B cell (primary cell): ENCODE measurements around the gene TSPAN18. TPM values are rescaled to one million over a fixed set of nuclear protein-coding genes. Genes with fewer than 3 reads are reported as not detected.

ENCODE experiments used
- ATAC-seq: fragments of 200-7000 bp; cut with Tn5 transposase; one replicate; pipeline ENCODE4 v1.10.0; 2021; ENCODE audit warnings: low read depth, mild to moderate bottlenecking, moderate number of reproducible peaks, moderate library complexity
- CTCF ChIA-PET: fragments of 350-600 bp; sonication (Branson Sonifier 250); formaldehyde crosslinking; loops from one replicate; lab custom pipeline; 2021; ENCODE audit warnings: antibody characterized with exemption, inconsistent platforms; lab: Charles Lee
- POLR2A ChIA-PET: fragments of 350-600 bp; sonication (Branson Sonifier 250); formaldehyde crosslinking; loops from one replicate; lab custom pipeline; 2021; ENCODE audit warnings: antibody characterized with exemption; lab: Charles Lee
- DNase-seq: peaks from one replicate; pipeline ENCODE4 v3.0.0; 2013
- H2AFZ ChIP-seq: 2 replicates; pipeline ENCODE4 v1.6.1; 2012; ENCODE audit warnings: mild to moderate bottlenecking, low read depth, low read length; ENCODE audit not compliant: insufficient read depth, poor library complexity, severe bottlenecking
- H3K27ac ChIP-seq, 2 donors: 1 replicate in 1 of 2; 2 replicates in 1 of 2; pipeline ENCODE4 v1.5.1; 2012 to 2013; ENCODE audit warnings: low read length in 2 of 2, mild to moderate bottlenecking in 2 of 2, moderate library complexity in 1 of 2
- H3K27me3 ChIP-seq, 4 experiments: fragments of 200-600 bp in 1 of 4; sonication (generic) in 1 of 4; replicated peaks in 1 of 4; 1 replicate in 2 of 4; 2 replicates in 2 of 4; pipeline versions ENCODE4 v1.6.1 to v1.7.0; 2013 to 2016; ENCODE audit warnings: low read length in 3 of 4, mild to moderate bottlenecking in 2 of 4, mixed read lengths in 1 of 4, moderate library complexity in 1 of 4; ENCODE audit not compliant: insufficient read depth in 4 of 4, control insufficient read depth in 3 of 4; ENCODE audit errors: control extremely low read depth in 1 of 4
- H3K36me3 ChIP-seq, 2 experiments: replicated peaks in 1 of 2; 1 replicate in 1 of 2; 2 replicates in 1 of 2; pipeline versions ENCODE4 v1.6.1 to v1.7.1; 2013; ENCODE audit warnings: low read length in 1 of 2; ENCODE audit not compliant: insufficient read depth in 2 of 2, control insufficient read depth in 1 of 2; ENCODE audit errors: control extremely low read depth in 1 of 2, extremely low read depth in 1 of 2
- H3K4me1 ChIP-seq, 2 donors: fragments of 200-600 bp in 1 of 2; sonication (generic) in 1 of 2; 1 replicate in 1 of 2; 2 replicates in 1 of 2; pipeline versions ENCODE4 v1.5.1 to v1.6.1; 2013 to 2017; ENCODE audit warnings: low read length in 2 of 2; ENCODE audit not compliant: control insufficient read depth in 2 of 2, insufficient read depth in 2 of 2
- H3K4me2 ChIP-seq: replicated peaks from 2 replicates; pipeline ENCODE3; 2012; ENCODE audit warnings: mild to moderate bottlenecking, low read depth, low read length; ENCODE audit not compliant: poor library complexity, severe bottlenecking
- H3K4me3 ChIP-seq, 5 experiments: fragments of 200-600 bp in 1 of 5; sonication (generic) in 1 of 5; 1 replicate in 3 of 5; 2 replicates in 2 of 5; pipeline versions ENCODE4 v1.5.1 to v1.7.0; 2011 to 2016; ENCODE audit warnings: low read length in 4 of 5, mild to moderate bottlenecking in 4 of 5, low read depth in 2 of 5, control low read depth in 1 of 5, moderate library complexity in 1 of 5; ENCODE audit not compliant: insufficient read depth in 1 of 5; ENCODE audit errors: control extremely low read depth in 1 of 5, extremely low read depth in 1 of 5
- H3K79me2 ChIP-seq: fragments of 200-600 bp; sonication (generic); one replicate; pipeline ENCODE4 v1.6.0; 2016; ENCODE audit warnings: low read length; ENCODE audit not compliant: control insufficient read depth, insufficient read depth
- H3K9ac ChIP-seq: fragments of 200-600 bp; sonication (generic); 2 replicates; pipeline ENCODE4 v1.6.1; 2017; ENCODE audit warnings: mild to moderate bottlenecking, low read length, moderate library complexity
- H3K9me3 ChIP-seq, 3 donors: one replicate each; pipeline versions ENCODE4 v1.6.1 to v1.7.1; 2013; ENCODE audit warnings: low read length in 2 of 3; ENCODE audit not compliant: control insufficient read depth in 2 of 3, insufficient read depth in 1 of 3; ENCODE audit errors: control extremely low read depth in 1 of 3
- H4K20me1 ChIP-seq: 2 replicates; pipeline ENCODE4 v1.6.0; 2012; ENCODE audit warnings: mild to moderate bottlenecking, low read length; ENCODE audit not compliant: insufficient read depth, control insufficient read depth, poor library complexity, severe bottlenecking
- H3K27ac Mint-ChIP-seq: one replicate; pipeline ENCODE4 v1.8.0; 2021; ENCODE audit warnings: mixed read lengths
- H3K27me3 Mint-ChIP-seq: one replicate; pipeline ENCODE4 v1.8.0; 2021; ENCODE audit warnings: mixed read lengths
- H3K4me1 Mint-ChIP-seq: one replicate; pipeline ENCODE4 v1.8.0; 2021; ENCODE audit warnings: mixed read lengths
- H3K4me3 Mint-ChIP-seq: one replicate; pipeline ENCODE4 v1.8.0; 2021; ENCODE audit warnings: mixed read lengths
- H3K9me3 Mint-ChIP-seq: one replicate; pipeline ENCODE4 v1.8.0; 2022; ENCODE audit warnings: mixed read lengths; ENCODE audit not compliant: insufficient read depth
- CTCF ChIP-seq: fragments of 200-600 bp; IDR thresholded peaks from one replicate; pipeline ENCODE4 v1.8.0; 2022; ENCODE audit warnings: antibody characterized with exemption, mild to moderate bottlenecking
- EZH2 ChIP-seq: IDR thresholded peaks from 2 replicates; pipeline ENCODE4 v1.6.1; 2012; ENCODE audit warnings: borderline replicate concordance, low read depth, mild to moderate bottlenecking, moderate library complexity, low read length; ENCODE audit not compliant: insufficient read depth, poor library complexity, severe bottlenecking
- WGBS: methylation state at CpG from one replicate; pipeline ENCODE4 v1.1.5; 2013; ENCODE audit warnings: missing lambda C conversion rate; ENCODE audit not compliant: insufficient coverage; 5-methylcytosine and 5-hydroxymethylcytosine counted together
- intact Hi-C: fragments of 100-400 bp; cut with micrococcal nuclease; formaldehyde crosslinking; loops from one replicate; pipeline ENCODE4 v1.10.0; 2022
- polyA plus RNA-seq: library from polyadenylated mRNA; depleted of rRNA; stranded (reverse); fragments of >200 nt; gene quantifications from 2 replicates; pipeline ENCODE4 v1.2.3, GENCODE V29; 2012
- total RNA-seq, 2 donors: library from RNA; stranded (reverse); fragments of 120-200 nt in 1 of 2; gene quantifications; 1 replicate in 1 of 2; 2 replicates in 1 of 2; pipeline versions ENCODE4 v1.2.3 to v1.2.4, GENCODE V29; 2013 to 2022

Gene TSPAN18
- total and polyA plus RNA-seq, 2 donors (not counting 1 experiment from before 2014, with no cell fraction given): 0.75 to 2.0 TPM

GRCh38 chr11:44979543-44980399 is 253.0 kb downstream of the TSPAN18 start:
- H2AFZ ChIP-seq: no peak overlapping the region
- H3K27ac ChIP-seq: no peak overlapping the region
- H3K4me2 ChIP-seq: no peak overlapping the region
- POLR2A ChIA-PET: no interaction called here
- H3K27ac Mint-ChIP-seq: no peak overlapping the region
- H3K27me3 Mint-ChIP-seq: no peaks in the 10 kb centered on the region
- no peaks in the 10 kb centered on the region for H3K36me3 ChIP-seq
- no peaks in the 10 kb centered on the region for H3K9me3 Mint-ChIP-seq
- H3K4me1 ChIP-seq: peaks cover 12 to 21% of the 10 kb centered on the region in 2 donors
- CTCF ChIA-PET: interaction anchor here (0.6 to 6.7 kb wide), 4 partner anchors 43 to 123 kb away, joined by 3 to 37 read pairs (median 8); no protein-coding TSS in a partner anchor
- DNase-seq: no peak
- H3K79me2 ChIP-seq: no peaks in the 10 kb centered on the region
- H4K20me1 ChIP-seq: no peaks in the 10 kb centered on the region
- 84% methylated on average over 16 of the region's 24 CpGs for WGBS
- H3K4me3 ChIP-seq: no peak overlapping the region
- ATAC-seq: peak; percentile 15
- no peak overlapping the region for H3K9ac ChIP-seq
- no peaks in the 10 kb centered on the region for H3K9me3 ChIP-seq
- peaks cover 0 to 13% (median 2%) of the 10 kb centered on the region in 4 experiments for H3K27me3 ChIP-seq
- H3K4me1 Mint-ChIP-seq: peaks cover 24% of the 10 kb centered on the region
- H3K4me3 Mint-ChIP-seq: no peak overlapping the region
- TF ChIP-seq CTCF (no peak), EZH2 (no peak)
- intact Hi-C loops: no loop called here
